Mucosa of rectum (tissue), 2 donors: ENCODE data around the gene LYRM9.

ENCODE experiments used
- H3K27ac ChIP-seq, 2 donors: one replicate each; pipeline ENCODE4 v1.7.0; 2013; ENCODE audit warnings: inconsistent platforms in 2 of 2, low read depth in 2 of 2, low read length in 2 of 2
- H3K27me3 ChIP-seq, 2 donors: one replicate each; pipeline ENCODE4 v1.7.0; 2013; ENCODE audit warnings: low read length in 2 of 2; ENCODE audit not compliant: control insufficient read depth in 2 of 2, insufficient read depth in 2 of 2
- H3K36me3 ChIP-seq, 2 donors: one replicate each; pipeline ENCODE4 v1.7.0; 2013; ENCODE audit warnings: low read length in 2 of 2; ENCODE audit not compliant: control insufficient read depth in 2 of 2, insufficient read depth in 2 of 2
- H3K4me1 ChIP-seq, 2 donors: one replicate each; pipeline ENCODE4 v1.7.0; 2013; ENCODE audit warnings: low read length in 2 of 2, mild to moderate bottlenecking in 1 of 2; ENCODE audit not compliant: control insufficient read depth in 2 of 2, insufficient read depth in 2 of 2
- H3K4me3 ChIP-seq, 2 donors: one replicate each; pipeline ENCODE4 v1.7.0; 2013; ENCODE audit warnings: low read length in 2 of 2
- H3K9ac ChIP-seq, 2 donors: one replicate each; pipeline ENCODE4 v1.7.0; 2013; ENCODE audit warnings: low read length in 2 of 2, low read depth in 1 of 2, mild to moderate bottlenecking in 1 of 2
- H3K9me3 ChIP-seq, 2 donors: one replicate each; pipeline ENCODE4 v1.7.0; 2013; ENCODE audit warnings: low read length in 2 of 2; ENCODE audit not compliant: control insufficient read depth in 2 of 2
- donor health status: healthy.
- donor health status: Normal muscosa, but diverticular disease.

The LYRM9 gene

DNA sequence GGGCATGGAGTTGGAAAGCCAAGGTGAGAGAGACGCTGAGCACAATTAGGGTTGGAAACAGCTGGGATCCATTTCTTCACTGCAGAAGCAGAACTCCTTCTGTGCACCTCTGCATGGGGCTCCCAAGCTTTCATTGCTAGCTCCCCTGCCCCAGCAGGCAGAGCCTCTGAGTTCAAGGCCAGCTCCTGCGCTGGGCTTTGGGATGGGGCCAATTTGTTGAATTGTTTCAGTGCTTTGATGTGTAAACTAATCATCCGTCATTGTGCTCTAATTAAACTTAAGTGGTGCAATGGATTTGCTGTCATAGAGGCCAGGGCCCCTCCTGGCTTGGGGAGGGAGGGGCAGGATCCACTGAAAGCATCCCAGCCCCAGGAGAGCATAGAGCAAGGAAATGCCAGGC is 13.5 kb upstream of the LYRM9 start:
- H3K27me3 ChIP-seq = peaks cover 3 to 4% of the 10 kb centered on the region in 2 donors
- no peak overlapping the region for H3K27ac ChIP-seq
- H3K9me3 ChIP-seq = no peaks in the 10 kb centered on the region
- no peak overlapping the region for H3K9ac ChIP-seq
- H3K4me3 ChIP-seq = no peak overlapping the region
- no peaks in the 10 kb centered on the region for H3K36me3 ChIP-seq
- H3K4me1 ChIP-seq = no peaks in the 10 kb centered on the region

DNA sequence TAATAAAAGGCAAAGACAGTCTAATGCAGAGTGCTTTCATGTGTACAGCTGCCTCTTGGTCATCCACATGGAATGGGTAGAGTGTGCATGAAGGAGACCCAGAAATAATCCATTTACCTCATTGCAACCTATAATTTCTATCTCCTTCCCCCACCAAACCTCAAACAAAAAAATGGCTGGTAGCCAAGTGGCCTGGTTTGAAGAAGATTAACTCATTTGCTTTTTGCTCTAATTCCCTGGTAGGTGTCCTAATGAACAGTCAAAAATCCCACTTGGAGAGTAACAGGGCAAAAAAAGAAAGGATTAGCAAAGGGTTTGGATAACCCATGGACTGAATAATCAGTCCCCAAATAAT is 13.0 kb upstream of the LYRM9 start:
- H3K4me3 ChIP-seq = no peak overlapping the region
- no peaks in the 10 kb centered on the region for H3K9me3 ChIP-seq
- H3K27me3 ChIP-seq = peaks cover 3 to 4% of the 10 kb centered on the region in 2 donors
- H3K9ac ChIP-seq = no peak overlapping the region
- H3K4me1 ChIP-seq = no peaks in the 10 kb centered on the region
- no peaks in the 10 kb centered on the region for H3K36me3 ChIP-seq
- no peak overlapping the region for H3K27ac ChIP-seq

DNA sequence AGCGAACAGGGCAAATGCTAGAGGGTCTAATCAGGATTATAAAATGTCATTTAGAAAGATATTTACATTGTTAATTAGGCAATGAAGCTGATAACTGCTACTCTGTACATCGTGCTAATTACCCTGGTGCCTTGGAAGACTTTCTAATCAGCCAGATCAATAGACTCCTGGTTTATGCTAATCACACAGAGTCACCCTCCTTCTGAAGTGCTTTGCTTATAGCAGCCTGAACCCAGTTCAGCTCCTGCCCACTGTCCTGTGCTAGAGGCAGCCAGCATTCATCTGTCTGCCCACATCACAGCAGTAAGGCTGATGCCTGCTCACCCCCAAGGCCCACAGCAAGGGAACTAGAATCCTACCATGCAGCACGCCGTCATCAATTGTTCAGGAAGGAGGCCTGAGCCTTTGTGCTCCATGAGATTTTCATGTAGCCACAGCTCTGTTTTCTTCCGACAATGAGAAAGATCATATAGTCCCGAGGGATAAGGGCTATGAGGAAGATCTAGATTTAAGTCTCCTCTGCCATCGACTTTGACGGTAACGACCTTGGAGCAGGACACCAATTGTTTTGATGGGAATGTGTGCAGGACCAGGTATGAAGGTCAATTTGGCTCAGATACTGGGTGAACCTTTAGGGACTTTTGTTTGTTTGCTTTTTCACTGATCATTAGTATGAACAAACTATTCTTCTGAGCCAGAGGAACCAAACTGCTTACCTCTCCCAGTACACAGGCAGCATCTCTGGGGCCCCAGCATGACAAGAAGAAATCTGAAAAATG is 12.5 kb upstream of the LYRM9 start:
- no peaks in the 10 kb centered on the region for H3K4me1 ChIP-seq
- H3K9me3 ChIP-seq = no peaks in the 10 kb centered on the region
- no peak overlapping the region for H3K4me3 ChIP-seq
- H3K27ac ChIP-seq = no peak overlapping the region
- H3K36me3 ChIP-seq = no peaks in the 10 kb centered on the region
- no peak overlapping the region for H3K9ac ChIP-seq
- peaks cover 3 to 4% of the 10 kb centered on the region in 2 donors for H3K27me3 ChIP-seq

DNA sequence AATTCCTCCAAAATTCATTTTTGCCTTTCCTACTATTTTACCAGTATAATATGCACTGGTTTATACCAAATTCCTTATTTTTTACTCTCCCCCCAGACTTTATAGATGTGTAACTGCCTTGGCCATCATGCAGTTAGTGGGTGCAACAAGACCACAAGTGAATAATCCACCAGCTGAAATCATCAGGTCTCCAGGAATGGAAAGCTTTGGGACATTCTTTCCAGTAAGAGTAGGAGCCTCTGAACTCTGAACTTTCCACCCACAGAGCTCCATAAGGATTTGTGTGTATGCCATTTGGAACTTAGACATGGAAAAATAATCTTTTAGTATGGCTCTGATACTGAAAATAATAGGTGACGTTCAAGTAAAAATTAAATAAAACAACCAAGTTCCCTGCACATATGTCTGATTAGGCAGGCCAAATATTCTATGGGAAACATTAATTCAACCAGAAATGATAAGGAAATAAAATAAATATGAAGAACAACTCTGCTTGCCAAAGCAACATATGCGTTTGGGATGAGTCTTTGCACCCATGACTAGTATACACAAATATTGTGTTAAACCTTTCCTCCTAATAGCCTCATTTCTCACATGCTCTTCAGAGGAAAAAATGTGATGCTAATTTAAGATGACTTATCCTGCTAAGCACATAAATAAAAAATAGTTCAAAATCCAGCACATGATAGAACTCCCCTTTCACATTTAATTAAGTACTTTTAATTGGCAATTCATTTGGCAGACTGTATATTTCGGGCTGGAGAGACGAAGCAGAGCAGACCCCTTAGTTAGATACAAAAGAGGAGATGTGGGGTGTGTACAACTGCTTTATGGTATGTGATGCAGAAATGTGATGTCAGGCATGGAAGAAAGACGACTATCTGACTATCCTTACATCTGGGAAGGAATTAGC is 11.6 kb upstream of the LYRM9 start:
- Histone ChIP-seq H3K27me3 (peaks cover 3 to 4% of the 10 kb centered on the region in 2 donors), H3K36me3 (no peaks in the 10 kb centered on the region), H3K9me3 (no peaks in the 10 kb centered on the region), H3K27ac (no peak overlapping the region), H3K9ac (no peak overlapping the region), H3K4me3 (no peak overlapping the region), H3K4me1 (no peaks in the 10 kb centered on the region)

DNA sequence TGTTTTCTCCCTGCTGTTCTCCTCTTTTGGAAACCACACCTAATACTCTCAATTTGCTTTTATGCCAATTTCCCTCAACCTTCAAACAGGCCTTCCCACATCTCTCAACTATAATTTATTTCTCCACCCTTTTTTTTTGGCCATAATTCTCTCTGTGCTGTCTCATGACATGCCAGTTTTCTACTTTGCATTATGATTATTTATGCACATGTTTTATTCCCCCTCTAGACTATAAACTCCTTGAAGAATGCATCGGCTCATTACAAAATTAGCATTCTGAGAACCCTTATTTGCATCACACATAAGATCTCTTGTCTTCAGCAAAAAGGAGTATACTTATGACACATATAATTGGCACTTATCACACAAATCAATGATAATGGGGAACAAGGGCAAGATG is 10.9 kb upstream of the LYRM9 start:
- Histone ChIP-seq H3K36me3 (no peaks in the 10 kb centered on the region), H3K27me3 (peaks cover 3 to 4% of the 10 kb centered on the region in 2 donors), H3K27ac (no peak overlapping the region), H3K9me3 (no peaks in the 10 kb centered on the region), H3K4me3 (no peak overlapping the region), H3K4me1 (no peaks in the 10 kb centered on the region), H3K9ac (no peak overlapping the region)

DNA sequence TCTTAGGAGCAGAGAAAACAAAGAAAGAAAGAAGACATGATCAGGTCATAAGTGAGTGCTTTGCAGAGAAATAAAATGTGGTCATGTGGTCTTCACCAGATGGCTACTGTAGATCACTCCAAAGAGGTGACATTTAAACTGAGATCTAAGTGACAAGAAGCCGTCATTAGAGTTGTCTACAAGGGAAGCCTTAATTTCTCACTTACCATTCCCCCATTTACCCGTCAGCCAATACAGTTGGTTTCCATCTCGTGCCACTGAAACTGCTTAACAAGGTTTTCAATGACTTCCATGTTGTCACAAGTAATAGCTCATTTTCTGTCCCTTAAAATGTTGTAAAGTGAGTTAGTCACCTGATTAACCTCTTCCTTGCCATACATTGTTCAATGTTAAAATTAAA is 6.4 kb upstream of the LYRM9 start:
- H3K36me3 ChIP-seq = no peaks in the 10 kb centered on the region
- H3K27ac ChIP-seq = no peak overlapping the region

DNA sequence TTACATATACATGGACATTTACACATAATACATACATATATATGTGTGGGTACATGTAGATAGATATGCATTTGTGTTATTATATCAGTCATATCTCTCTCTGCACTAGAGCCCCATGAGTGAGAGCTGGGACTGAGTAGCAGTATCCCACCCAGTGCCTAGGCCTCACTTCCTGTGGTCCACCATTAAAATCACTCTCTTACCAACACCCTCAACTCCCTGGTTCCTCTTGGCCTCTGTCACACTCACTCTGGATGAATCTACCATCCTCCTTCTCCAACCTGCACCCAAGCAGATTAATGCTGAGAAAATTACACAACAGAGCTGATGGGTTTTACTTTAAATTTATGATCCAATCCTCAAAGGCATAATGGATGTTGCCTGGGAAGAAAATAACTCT is 4.9 kb upstream of the LYRM9 start:
- Histone ChIP-seq H3K36me3 (no peaks in the 10 kb centered on the region), H3K4me3 (no peak overlapping the region), H3K27me3 (peaks cover 0 to 2% of the 10 kb centered on the region in 2 donors), H3K9ac (no peak overlapping the region), H3K9me3 (no peaks in the 10 kb centered on the region), H3K4me1 (peaks cover 0 to 4% of the 10 kb centered on the region in 2 donors), H3K27ac (no peak overlapping the region)

More for the DNA sequence above, 6.4 kb upstream of the LYRM9 start:
- Histone ChIP-seq H3K9ac (no peak overlapping the region), H3K27me3 (peaks cover 0 to 3% of the 10 kb centered on the region in 2 donors), H3K9me3 (no peaks in the 10 kb centered on the region), H3K4me3 (no peak overlapping the region), H3K4me1 (no peaks in the 10 kb centered on the region)

DNA sequence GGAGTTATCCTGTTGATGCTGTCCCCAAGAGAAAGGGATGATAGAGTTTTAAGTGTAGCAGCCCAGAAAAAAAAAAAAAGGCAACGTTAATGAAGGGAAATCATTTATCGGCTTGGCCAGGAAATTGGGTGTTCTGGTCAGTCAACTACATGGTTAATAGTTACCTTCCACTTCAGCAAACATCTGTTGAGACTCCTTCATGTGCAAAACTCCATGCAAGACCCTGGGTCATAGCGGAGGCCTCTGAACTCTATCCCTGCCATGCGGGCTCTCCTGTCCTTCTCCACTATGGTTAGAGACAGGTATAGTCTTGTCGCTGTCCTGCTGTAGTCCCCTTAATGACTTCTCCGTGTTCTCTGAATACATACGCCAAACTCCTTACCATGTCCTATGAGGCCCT is 3.5 kb upstream of the LYRM9 start:
- Histone ChIP-seq H3K27ac (no peak overlapping the region), H3K36me3 (no peaks in the 10 kb centered on the region), H3K4me3 (no peak overlapping the region), H3K27me3 (no peaks in the 10 kb centered on the region), H3K9ac (no peak overlapping the region), H3K4me1 (peaks cover 5 to 11% of the 10 kb centered on the region in 2 donors), H3K9me3 (no peaks in the 10 kb centered on the region)

DNA sequence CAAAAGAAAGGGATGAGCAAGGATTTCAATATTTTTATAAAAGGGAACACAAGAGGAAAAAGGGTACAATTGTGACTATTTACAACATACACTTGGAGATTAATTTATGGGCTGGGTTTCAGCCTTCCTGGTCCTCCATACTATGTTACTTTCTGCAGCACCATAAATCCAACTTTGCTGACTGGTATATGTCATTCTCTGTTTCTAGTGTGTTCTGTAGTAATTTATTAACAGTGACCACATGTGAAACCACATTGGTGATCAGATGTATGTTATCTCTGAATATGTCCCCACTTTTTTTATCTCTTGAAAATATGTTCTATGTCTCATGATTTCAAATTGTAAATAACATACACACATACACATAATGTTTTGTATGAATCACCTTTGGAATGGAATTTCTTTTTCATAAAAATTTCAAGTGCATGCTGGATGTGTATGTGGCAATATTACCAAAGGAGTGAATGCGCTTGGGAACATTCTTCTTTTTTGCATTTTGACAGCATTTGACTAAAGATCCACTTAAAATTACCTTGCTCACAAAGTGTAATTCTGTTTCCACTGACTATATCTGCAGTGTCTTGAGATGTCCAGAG is 2.9 kb upstream of the LYRM9 start:
- H3K27ac ChIP-seq = no peak overlapping the region
- no peak overlapping the region for H3K9ac ChIP-seq
- H3K4me1 ChIP-seq = peaks cover 5 to 11% of the 10 kb centered on the region in 2 donors
- H3K9me3 ChIP-seq = no peaks in the 10 kb centered on the region
- H3K36me3 ChIP-seq = no peaks in the 10 kb centered on the region
- no peaks in the 10 kb centered on the region for H3K27me3 ChIP-seq
- no peak overlapping the region for H3K4me3 ChIP-seq
